HL-60 (cell line): ENCODE data around the gene DZIP1.
"Not testable (repeated sequence)": the region's sequence is repeated elsewhere in the genome, so short reads cannot be mapped to it uniquely, and the experiment has no call there.

Experiments used
- GABPA ChIP-seq: IDR thresholded peaks from 2 replicates; pipeline ENCODE4 v1.6.1; 2012; ENCODE audit warnings: low read depth
- POLR2AphosphoS5 ChIP-seq: IDR thresholded peaks from 2 replicates; pipeline ENCODE4 v1.6.1; 2012; ENCODE audit warnings: low read depth
- REST ChIP-seq: IDR thresholded peaks from 2 replicates; pipeline ENCODE4 v1.6.1; 2012; ENCODE audit warnings: low read depth; ENCODE audit not compliant: insufficient replicate concordance
- SPI1 ChIP-seq: IDR thresholded peaks from 2 replicates; pipeline ENCODE4 v1.6.1; 2012; ENCODE audit warnings: low read depth, mild to moderate bottlenecking, borderline replicate concordance
- TF ChIP-seq, protein P1 (sequence below): IDR thresholded peaks from one replicate; pipeline ENCODE4 v1.5.1; 2011; ENCODE audit warnings: low read length, control low read depth, inconsistent platforms; ENCODE audit not compliant: insufficient read depth

DNA sequence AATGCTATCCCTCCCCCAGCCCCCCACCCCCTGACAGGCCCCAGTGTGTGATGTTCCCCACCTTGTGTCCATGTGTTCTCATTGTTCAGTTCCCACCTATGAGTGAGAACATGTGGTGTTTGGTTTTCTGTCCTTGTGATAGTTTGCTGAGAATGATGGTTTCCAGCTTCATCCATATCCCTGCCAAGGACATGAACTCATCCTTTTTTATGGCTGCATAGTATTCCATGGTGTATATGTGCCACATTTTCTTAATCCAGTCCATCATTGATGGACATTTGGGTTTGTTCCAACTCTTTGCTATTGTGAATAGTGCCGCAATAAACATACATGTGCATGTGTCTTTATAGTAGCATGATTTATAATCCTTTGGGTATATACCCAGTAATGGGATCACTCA lies 78.7 kb downstream of the DZIP1 start:
- TF ChIP-seq, protein P1, sequence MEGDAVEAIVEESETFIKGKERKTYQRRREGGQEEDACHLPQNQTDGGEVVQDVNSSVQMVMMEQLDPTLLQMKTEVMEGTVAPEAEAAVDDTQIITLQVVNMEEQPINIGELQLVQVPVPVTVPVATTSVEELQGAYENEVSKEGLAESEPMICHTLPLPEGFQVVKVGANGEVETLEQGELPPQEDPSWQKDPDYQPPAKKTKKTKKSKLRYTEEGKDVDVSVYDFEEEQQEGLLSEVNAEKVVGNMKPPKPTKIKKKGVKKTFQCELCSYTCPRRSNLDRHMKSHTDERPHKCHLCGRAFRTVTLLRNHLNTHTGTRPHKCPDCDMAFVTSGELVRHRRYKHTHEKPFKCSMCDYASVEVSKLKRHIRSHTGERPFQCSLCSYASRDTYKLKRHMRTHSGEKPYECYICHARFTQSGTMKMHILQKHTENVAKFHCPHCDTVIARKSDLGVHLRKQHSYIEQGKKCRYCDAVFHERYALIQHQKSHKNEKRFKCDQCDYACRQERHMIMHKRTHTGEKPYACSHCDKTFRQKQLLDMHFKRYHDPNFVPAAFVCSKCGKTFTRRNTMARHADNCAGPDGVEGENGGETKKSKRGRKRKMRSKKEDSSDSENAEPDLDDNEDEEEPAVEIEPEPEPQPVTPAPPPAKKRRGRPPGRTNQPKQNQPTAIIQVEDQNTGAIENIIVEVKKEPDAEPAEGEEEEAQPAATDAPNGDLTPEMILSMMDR = not testable (repeated sequence)
- not testable (repeated sequence) for TF ChIP-seq POLR2AphosphoS5, REST, GABPA, SPI1
